ENCODE results near the gene SLC29A3.

The SLC29A3 gene

DNA sequence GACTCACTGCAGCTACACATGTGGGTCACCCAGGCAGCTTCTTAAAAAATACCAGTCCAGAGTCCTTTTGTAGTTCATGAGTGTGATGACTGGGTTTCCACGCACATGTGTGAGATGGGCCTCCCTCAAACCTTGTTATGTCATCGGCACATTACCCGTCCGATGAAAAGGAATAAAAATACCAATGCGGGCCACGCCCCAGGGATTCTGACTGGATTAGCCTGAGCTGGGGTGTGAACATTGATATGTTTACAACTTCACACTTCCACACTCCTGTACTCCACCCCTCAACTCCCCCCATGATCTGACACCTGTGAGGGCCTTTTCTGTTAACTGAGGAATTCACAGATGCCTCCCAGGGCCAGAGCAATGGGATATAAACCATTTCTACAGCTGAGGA lies 6.2 kb downstream of the SLC29A3 start:
- DNase-seq: no peak

DNA sequence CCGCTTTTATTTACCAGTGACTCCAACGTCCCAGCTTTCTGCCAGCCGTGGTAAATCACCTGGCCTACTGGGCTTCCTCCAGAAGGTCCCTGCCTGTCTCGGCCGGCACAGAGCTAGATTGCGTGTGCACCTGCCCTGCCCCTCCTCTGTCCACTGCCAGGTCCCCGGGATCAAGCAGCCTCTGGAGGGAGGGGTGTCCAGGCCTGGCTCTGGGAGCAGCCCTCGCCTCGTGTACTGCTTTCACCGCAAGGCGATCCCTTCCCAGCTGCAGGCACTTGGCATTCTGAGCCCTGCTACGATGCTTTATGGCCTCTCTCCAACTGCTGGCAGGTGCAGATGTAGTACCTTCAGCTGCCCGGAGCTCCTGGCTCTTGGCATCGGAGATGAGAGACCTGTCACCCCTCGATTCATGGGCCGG lies 7.4 kb downstream of the SLC29A3 start:
- DNase-seq: no peak

DNA sequence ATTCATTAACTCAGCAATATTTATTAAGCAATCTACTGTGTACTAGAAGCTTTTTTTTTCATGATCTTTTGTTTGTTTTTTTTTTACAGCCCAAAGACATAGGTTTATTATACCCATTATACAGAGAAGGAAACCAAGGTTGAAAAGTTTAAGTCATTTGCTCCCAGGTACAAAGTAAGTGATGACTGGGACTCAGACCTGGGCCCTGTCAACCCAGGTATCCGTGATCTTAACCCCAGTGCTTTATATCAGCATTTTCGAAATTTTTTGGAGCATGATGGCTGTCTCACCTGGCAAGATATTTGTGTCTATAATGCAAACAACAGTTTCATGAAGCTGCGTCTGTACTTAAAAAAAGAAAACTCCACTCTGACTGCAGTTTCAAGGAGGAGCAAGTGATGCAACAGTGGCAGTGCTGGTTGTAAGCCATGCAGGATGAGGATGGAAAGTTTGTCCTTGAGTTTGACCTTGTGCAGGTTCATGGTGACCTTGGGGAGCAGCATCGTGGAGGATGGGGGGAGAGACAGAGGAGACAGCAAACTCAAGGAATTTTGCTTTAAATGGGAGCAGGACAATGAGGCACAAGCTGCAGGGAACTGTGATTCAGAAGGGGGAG lies 11.8 kb downstream of the SLC29A3 start:
- DNase-seq: no peak

DNA sequence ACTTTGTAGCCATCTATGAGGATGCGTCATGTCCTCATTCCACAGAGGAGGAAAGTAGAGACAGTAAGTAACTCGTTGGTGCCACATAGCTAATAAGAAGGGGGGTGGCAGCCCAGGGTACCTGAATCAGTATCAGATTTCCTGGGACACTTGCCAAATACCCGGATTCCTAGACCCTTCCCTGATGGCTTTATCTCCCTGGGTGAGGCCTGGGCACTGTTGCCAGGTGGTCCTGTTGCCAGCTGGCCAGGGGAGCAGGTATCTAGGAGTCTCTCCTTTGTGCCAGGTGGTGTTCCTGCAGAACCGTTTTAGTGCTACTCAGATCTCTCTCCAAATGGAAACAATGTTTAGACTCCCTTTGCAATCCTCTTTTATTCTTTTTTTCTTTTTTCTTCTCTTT lies 12.7 kb downstream of the SLC29A3 start:
- no peak for DNase-seq

DNA sequence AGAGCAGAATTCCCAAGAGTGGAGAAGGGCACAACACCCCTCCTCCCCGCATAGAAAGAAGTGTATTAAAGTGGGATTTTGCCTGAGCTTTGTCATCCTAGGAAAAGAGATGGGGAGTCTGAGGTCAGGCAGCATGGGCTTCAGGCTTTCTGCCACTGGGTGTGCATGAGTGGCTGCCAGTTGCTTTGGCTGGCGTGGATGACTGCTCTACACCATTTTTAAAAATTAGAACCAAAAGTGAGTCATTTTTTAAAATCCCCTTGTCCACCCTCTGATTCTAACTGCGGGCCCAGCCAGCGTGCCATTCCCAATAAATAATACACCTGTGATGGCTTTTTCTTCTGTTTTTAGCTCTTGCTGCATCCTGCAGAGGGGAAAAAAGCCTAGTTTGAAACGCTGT lies 13.4 kb downstream of the SLC29A3 start:
- no peak for DNase-seq

DNA sequence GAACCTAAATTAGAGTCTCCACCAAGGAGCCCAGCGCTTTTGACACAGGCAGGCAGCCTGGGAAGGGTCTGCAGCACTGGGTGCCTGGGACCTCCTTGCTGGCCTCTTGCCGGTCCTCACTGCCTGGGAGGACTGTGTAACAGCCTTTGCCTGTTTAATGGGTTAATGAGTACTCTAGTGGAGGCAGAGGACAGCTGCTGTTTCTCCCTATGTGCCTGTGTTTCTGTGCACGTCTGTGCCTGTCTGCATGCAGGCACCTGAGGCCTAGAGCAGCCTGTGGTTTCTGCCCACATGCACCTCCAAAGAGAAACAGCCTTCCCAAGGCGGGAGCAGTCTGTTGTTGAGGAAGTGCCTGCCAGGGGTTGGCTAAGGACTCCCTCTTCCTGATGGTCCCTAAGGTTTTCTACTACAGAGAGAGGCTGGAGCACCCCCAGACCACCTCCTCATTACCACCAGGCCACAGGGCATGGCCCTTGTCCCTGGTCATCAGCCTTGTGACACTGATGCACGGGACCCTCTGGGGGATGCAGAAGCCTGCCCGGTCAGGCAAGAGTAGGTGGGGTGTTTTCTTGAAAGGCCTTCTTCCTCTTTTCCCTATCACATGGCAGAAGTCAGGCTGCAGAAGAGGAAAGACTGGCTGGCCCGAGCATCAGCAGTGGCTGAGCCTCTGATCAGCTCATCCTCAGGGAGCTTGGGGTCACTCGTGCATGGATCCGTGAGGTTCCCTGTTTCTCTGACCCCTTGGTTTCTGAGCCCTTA lies 14.2 kb downstream of the SLC29A3 start:
- DNase-seq: no peak

DNA sequence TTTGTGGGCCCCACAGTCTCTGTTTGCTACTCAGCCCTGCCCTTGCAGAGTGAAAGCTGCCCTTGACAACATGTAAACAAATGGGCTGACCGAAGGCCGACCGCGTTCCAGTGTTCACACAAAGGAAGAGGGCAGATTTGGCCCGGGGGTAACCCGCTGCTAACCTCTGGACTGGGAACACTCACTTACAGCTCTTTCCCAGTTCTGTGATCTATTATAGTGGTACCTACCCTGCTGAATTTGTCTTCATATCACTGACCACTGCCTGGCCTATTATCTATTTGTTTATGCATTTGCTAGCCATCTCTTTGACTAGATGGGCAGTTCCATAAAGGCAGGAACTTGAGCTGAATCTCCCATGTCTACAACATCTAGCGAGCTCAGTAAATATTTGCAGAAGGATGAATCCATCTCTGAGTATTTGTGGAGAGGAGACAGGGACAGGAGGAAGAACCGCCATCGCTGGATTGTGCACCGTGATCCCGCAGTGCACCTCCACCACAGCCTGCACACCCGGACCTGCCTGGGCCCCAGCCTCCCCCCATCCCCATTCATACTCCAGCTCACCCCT lies 15.2 kb downstream of the SLC29A3 start:
- DNase-seq: no peak

DNA sequence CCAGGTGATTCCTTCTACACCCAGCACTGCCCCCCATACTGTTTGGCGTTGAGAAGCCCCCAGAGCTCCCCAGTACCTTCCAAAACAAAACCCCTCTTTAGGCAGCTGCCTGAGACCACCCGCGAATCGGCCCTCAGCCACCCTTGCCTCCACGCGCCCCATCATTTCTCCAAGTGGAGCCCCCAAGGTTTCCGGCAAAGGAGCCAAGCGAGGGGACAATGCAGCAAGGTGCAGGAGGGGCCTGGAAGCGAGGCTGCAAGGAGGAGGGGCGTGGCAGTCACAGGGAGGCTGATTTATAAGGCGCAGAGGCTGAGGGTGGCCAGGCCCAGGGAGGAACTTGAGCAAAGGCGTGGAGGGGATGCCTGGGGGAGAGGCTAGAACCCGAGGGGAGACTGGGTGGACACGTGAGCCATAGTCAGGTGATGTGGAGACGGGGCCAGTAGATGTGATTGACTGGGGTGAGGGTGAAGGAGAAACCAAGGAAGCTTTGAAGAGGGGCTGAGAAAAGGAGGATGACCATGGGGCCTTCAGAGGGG lies 16.2 kb downstream of the SLC29A3 start:
- no peak for DNase-seq

DNA sequence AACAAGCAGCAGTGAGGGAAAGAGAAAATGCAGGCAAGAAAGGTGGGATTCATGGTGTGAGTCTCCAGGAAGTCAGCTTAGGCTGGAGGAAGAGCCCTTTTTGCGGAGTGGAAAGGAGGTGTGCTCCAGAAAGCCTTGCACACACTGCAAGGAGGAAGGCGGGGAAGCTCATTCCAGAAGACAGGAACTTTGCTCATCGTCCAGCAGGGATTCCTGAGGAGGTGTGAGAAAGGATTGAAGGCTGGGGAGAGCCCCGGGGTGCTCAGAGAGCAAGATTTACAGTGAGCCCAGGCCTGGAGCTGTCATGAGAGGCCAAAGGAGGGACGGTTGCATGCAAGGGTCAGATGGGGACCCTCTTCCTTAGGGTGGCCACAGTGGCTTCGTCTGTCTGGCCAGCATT lies 17.6 kb downstream of the SLC29A3 start:
- DNase-seq: no peak

DNA sequence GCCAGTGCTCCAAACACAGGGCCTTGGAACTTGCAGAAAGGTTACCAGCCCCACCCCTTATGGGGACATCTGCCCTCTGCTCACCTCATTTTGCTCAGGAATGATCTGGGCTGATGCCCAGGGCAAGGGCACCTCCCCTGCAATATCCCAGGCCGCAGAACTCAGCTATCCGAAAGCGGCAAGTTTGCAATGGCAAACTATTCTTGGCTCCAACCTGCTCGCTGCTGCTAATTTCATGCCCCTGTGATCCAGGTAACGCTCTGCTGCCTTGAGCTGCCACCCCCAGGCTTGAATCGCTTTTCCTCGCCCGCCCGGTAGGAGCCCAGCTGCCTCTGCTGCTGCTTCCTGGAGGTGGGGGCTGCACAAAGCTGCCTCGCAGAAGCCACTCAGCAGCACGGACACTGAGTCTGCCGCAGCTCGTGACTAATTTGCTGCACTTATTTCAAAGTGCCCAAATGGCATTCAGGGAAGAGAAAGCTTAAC lies 18.2 kb downstream of the SLC29A3 start:
- no peak for DNase-seq

DNA sequence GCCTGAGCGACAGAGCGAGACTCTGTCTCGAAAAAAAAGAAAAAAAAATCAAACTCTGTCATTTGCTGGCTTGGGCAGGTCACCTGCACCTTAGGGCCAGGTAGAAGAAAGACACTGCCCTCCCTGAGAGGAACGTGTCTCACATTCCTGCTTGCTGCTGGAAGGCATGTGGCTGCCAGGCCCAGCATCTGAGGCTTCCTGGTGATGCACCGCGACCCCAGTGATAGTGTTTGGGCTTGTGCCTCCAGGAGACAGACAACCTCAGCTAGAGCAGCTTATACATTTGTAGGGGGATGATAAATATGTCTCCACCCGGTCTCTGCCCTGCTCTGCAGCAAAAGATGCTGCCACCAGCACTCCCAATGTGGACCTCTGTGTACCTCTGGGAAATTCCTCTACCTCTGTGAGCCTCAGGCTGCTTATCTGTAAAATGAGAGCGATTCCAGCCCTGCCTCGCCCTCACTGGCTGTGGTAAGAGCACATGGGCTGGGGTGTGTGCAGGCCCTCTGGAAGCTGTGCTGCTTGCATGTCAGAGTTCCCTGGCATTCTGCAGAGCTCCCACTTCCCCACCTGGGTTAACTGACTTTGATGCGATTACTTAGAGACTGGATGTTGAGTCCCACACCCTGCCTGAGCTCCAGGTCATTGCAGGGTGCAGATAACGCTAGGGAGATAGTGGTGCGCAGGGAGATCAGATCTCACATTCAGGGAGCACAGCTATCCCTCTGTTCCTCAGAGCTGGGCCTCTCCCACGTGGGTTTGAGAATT lies 19.9 kb downstream of the SLC29A3 start:
- no peak for DNase-seq

DNA sequence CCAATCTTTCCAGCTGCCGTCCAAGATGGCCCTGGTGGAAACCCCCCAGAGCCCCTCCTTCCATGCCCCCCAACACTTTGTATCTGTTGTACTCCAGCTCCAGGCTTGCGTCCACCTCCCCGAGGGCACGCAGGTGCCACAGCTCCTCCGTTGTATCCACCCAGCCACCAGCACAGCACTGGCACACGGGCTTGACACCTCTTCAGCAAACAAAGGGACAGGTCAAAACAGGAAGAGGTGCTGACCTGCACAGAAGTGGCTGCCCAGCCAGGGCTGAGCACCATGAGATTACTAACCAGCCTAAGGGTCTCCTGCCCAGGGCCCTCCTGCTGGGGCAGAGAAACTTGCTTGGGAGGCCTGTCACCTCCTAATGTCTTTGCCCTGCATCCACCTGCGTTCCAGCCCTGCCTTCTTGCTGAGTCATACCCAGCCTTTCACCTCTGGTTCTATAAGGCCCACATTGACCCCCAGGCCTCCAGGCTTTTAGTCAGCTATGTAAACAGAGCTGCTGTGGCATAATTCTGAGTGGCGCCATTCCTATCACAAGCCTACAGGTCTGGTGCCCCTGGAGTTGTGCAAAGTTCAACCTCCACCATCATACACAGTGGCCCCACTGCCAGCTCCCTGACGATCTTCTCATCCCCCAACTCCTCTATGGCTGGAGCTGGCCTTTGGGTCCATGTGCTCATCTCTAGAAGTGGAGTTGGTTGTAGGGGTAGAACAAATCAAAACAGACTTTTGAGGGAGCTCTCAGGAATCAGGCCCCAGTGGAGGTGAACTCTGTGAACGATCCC lies 20.9 kb downstream of the SLC29A3 start:
- DNase-seq: no peak

DNA sequence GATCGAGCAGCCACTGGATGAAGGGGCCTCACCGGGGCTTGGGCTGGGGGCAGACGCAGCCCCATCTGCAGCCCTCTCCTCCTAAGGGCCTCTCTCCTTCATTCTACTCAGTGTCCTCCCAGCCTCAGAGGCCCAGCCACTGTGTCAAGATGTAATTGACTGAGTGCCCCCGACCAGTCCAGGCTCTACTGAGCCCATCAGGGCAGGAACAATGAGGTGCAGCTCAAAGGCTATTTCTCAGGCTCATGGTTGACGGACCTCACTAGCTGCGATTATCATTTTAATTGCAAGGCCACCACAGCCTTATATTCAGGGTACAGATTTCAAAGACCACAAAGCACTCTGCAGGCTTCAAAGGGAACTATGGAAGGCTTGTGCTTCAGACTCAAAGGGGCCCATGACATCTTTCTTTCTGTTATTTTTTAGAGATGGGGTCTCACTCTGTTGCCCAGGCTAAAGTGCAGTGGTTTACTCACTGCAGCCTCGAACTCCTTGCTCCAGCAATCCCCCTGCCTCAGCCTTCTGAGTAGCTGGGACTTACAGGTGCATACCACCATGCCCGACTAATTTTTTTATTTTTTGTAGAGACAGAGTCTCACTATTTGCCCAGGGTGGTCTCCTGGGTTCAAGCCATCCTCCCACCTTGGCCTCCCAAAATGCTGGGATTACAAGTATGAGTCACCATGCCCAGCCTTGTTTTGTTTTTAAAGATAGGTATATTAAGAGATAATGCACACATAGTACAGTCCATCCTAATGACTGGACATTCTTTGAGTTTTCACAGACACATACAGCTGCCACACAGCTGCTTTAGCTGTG lies 23.7 kb downstream of the SLC29A3 start:
- DNase-seq: no peak

DNA sequence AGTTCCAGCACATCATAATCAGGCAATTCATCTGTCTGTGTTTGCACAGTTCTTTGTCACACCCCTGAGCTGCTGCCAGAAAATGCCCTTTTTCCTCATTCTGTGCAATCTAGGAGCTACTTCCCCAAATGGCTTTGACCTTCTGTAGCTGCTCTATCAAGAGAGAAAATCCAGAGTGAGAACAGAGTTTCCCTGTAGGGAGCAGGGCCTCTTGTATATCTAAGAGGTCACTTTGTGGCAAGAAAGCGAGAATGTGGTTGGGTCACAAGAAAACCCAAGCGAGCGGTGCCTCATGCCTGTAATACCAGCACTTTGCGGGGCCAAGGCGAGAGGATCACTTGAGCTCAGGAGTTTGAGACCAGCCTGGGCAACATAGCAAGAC lies 24.3 kb downstream of the SLC29A3 start:
- DNase-seq: no peak

DNA sequence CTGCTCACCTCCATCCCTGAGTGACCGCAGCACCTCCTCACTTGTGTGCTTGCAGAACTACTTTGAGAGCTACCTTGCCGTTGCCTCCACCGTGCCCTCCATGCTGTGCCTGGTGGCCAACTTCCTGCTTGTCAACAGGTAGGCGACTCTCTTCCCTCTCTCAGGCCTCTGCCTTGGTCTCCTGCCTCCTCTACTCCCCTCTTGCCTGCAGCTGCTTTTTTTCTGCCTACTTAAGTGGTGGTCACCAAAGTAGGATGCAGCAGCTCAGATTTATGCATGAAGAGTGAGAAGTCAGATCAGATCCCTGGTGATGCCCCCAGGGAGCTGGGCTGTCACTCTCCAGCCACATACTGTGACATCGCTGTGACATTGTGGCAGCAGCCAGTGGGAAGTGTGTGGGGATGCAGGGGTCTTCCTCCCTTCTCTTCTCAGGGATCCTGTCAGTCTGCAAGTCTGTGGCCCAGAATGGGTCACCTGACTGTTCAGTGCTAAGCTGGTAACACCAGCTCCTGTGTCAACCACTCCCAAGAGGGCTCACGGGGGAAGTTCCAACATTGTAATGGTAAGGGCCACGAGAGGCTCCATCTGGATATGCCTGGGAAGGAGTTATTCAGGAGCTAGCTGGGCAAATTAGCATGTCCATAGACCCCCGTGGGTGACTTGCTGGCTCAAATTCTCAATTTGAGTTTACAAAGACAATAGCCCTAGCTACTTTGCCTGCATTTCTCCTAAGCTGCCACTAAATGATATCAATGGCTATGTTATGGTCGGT lies 25.3 kb downstream of the SLC29A3 start:
- no peak for DNase-seq

DNA sequence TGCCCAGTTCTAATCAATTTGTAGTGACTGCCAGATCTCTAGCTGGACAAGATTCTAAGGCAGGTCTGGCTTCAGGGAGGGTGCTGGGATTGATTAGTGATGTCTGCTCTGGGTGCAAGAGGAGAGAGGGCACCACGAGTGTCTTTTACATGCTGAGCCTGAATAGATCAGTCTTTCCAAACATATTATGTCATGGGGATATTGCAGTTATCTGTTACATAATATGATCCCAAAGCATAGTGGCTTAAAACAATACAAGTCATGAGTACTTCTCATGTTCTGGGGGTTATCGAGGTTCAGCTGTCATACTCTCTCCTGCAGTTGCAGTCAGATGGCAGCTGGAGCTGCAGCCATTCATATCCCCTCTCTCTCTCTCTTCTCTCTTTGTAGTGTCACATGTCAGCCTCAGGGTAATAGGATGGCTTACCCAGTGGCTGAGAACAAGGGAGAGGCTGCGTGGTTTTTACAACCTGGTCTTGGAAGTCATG lies 26.0 kb downstream of the SLC29A3 start:
- DNase-seq: no peak

DNA sequence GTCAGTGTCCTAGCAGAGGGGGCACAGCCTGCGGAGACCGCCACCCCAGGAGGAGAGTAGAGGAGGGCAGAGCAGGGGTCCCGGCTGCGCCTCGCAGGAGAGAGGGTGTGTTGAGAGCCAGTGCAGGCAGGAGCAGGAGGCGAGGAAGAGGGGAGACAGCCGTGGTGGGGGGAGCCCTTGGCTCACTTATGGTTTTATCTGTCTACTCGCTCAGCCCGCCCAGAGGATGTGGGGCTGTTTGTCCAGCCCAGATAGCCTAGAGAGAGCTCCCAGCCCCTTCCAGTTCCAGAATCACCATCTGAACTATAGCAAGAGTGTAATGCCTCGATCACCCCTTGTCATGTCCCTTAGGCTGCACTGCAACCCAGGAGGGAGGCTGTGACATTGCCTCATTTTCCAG lies 26.6 kb downstream of the SLC29A3 start:
- DNase-seq: no peak

DNA sequence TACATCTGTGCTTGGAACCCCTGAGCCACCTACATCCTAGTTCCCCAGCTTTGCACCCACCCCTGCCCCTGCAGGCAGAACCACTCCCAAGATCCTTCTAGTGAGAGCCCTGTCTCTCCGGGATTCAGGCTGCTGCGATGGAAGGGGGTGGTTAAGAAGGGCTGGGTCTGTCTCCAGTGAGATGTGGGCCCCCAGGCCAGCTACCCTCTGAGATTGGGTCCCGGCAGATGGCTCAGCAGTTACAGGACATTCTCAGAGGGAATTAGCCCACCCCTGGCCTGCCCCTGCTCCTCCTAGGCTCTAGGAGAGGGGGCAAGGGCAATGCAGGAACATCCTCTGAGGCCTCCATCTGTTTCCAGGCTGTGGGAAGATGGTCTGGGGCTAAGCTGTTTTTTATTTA lies 27.7 kb downstream of the SLC29A3 start:
- DNase-seq: no peak

DNA sequence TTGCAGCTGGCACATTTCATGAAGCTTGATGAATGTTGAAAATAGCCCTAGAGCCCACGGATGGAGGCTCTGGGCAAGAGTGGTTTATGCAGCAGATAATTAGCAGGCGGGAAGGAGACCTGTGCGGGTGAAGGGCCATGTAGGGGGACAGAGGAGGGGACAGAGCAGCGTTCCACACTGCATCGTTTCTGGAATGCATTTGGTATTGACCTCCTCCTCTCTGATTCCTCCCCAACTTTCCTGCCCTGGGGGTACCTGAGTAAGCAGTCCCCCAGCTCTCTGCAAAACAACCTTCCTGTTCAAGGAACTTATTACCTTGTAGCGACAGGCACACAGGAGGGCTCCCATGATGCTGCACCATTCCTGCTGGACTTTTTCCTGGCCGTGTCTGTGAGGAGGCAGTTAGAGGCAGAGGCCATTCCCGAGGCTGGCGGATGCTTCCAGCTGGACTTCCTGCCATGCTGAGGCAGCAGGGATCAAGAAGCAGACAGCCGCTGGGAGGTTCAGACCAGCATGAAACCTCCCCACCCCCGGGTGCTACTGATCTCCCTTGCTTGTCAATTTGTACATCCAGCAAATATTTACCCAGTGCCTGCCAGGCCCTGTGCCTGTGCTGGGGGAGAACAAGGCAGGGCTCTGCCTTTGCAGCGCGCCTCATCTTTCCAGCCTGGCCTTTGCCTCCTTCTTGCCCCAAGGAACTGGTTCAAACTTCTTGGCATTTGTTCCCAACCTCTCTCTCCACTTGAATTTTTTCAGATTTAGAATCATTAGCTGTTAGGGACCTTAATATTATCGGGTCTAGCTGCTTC lies 28.7 kb downstream of the SLC29A3 start:
- no peak for DNase-seq

DNA sequence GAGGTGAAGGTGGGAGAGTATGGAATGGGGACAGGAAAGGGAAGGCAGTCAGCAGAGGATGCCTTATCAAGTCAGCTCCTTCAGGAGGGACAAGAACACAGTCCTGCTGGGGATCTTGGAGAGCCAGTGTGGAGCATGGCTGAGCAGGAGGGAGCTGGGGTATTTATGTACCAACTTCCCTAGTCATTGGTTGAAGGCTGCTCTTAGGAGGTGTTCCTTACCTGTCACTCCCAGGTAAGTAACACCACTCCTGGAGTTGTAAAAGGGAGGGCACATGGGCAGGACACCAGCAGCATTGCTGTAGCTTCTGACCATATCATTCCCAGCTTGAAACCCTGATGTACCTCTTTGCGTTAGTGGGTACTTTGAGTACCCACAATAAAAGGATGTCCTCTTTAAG lies 29.8 kb downstream of the SLC29A3 start:
- DNase-seq: no peak

Data from NCI-H1436 treated with DMSO at 0.1 percent for 48 hours (cell line).